OCI-LY7 (cell line): ENCODE measurements around the gene ANKS1B.

Experiments
- EZH2phosphoT487 ChIP-seq: fragments of 200-600 bp; sonication (generic); IDR thresholded peaks from 2 replicates; pipeline ENCODE4 v1.6.1; 2018; ENCODE audit warnings: low read depth, borderline replicate concordance, mild to moderate bottlenecking, mixed run types, antibody characterized with exemption, low read length, moderate library complexity, mixed read lengths
- TF ChIP-seq, protein P1 (sequence below): fragments of 200-600 bp; sonication (generic); conservative IDR thresholded peaks from 2 replicates; pipeline ENCODE4 v1.5.1; 2014; ENCODE audit warnings: mild to moderate bottlenecking, antibody characterized with exemption, low read length, moderate library complexity, mixed read lengths

DNA sequence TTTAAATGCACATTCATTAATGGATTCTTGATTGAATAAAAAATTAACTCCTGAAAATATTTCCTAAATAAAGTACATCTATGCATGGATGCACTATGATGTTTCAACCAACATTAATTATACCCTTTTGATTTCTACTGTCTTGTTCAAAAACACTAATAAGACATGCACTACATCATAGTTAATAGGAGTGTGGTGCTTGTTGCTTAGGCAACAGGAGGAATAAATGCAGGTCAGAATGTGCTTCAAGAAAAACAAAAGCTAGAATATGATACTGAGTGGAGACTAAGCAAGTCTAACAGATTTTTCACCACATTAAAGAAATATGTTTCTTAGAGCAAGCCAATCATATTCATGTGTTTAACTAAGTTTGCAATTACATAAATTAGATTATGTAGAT lies 833.0 kb downstream of the ANKS1B start:
- TF ChIP-seq, protein P1, sequence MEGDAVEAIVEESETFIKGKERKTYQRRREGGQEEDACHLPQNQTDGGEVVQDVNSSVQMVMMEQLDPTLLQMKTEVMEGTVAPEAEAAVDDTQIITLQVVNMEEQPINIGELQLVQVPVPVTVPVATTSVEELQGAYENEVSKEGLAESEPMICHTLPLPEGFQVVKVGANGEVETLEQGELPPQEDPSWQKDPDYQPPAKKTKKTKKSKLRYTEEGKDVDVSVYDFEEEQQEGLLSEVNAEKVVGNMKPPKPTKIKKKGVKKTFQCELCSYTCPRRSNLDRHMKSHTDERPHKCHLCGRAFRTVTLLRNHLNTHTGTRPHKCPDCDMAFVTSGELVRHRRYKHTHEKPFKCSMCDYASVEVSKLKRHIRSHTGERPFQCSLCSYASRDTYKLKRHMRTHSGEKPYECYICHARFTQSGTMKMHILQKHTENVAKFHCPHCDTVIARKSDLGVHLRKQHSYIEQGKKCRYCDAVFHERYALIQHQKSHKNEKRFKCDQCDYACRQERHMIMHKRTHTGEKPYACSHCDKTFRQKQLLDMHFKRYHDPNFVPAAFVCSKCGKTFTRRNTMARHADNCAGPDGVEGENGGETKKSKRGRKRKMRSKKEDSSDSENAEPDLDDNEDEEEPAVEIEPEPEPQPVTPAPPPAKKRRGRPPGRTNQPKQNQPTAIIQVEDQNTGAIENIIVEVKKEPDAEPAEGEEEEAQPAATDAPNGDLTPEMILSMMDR = no peak
- no peak for TF ChIP-seq EZH2phosphoT487
